PFSK-1 (cell line): ENCODE results near the gene RNPEP.

ENCODE experiments used
- FOXP2 ChIP-seq: optimal IDR thresholded peaks from 2 replicates; pipeline ENCODE3; 2011; ENCODE audit warnings: borderline replicate concordance, control low read depth, inconsistent platforms; ENCODE audit not compliant: insufficient read depth; ENCODE audit errors: extremely low read length, extremely low read depth
- POLR2AphosphoS5 ChIP-seq: IDR thresholded peaks from 2 replicates; pipeline ENCODE4 v1.6.1; 2012; ENCODE audit warnings: low read depth, mild to moderate bottlenecking, control low read depth, low read length, moderate library complexity
- TAF1 ChIP-seq: IDR thresholded peaks from 2 replicates; pipeline ENCODE4 v1.6.1; 2012; ENCODE audit warnings: low read length, control low read depth, borderline replicate concordance; ENCODE audit not compliant: insufficient read depth

GRCh38 chr1:201942129-201942495 lies 40.3 kb upstream of the RNPEP start:
- TF ChIP-seq TAF1 (no peak), POLR2AphosphoS5 (no peak), FOXP2 (no peak)
